Measurements from ENCODE around the gene LDLRAD3.

DNA sequence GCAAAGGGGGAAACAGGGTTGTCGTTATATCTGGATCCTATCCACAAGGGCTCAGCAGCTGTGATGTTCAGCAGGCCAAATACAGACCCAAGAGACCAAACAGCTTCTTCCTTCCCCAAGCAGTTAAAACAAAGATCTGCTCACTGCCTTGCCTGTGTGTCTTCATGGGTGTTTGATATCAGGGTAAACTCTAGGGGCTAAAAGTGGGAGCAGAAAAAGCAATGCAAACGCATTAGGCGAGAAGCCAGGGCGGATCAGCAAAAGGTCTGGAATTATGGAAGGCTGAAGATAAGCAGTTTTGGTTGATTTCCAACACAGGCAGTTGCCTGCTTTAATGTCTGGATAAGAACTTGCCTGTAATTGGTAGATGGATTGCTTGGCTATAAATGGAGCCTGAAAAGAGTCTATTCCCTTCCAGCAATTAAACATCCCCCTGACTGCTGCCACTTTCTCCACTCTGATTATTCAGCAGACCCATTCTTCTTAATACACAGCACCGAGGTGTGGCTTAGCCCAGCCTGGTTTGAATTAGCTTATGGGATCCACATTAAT, 219.1 kb downstream of the LDLRAD3 start:
- no peak for TF ChIP-seq CTCF (IDR thresholded peaks at IDR 0.05)
- TF ChIP-seq POLR2A (IDR thresholded peaks at IDR 0.05) = no peak
